ENCODE data around the gene ENPP6. TPM values are rescaled to one million over a fixed set of nuclear protein-coding genes. Genes with fewer than 3 reads are reported as not detected.

Gene ENPP6
- total RNA-seq, 2 experiments from 2014 or later, result not detected

- Histone ChIP-seq H4K20me1 (ENCODE audit: insufficient read depth, low read length) (no peaks in the 10 kb centered on the region), H3K79me2 (ENCODE audit: insufficient read depth, low read depth, low read length) (no peaks in the 10 kb centered on the region), H3K4me1 (ENCODE audit: insufficient read depth, low read length, poor library complexity, severe bottlenecking) (no peaks in the 10 kb centered on the region), H3K4me3 (ENCODE audit: low read depth, low read length, poor library complexity, severe bottlenecking) (no peak overlapping the region), H3K9me2 (ENCODE audit: insufficient read depth, low read length) (no peaks in the 10 kb centered on the region), H3K36me3 (ENCODE audit: insufficient read depth, low read length) (no peaks in the 10 kb centered on the region), H3K27ac (ENCODE audit: low read depth, low read length, poor library complexity, severe bottlenecking) (no peak overlapping the region), H3K9me3 (ENCODE audit: low read length) (no peaks in the 10 kb centered on the region), H3K4me2 (ENCODE audit: low read length) (no peak overlapping the region), H2AFZ (ENCODE audit: low read length) (no peak overlapping the region)
- DNase-seq (ENCODE audit: low spot score), result no peak
- TF ChIP-seq CTCF (conservative IDR thresholded peaks at IDR 0.05; ENCODE audit: low read length), result 0 out of 2 replicates have a peak, but pooled peaks have one; percentile 16
- TF ChIP-seq EZH2phosphoT487 (IDR thresholded peaks at IDR 0.05; ENCODE audit: borderline replicate concordance, low read depth, low read length), result no peak
- intact Hi-C loops (cut with micrococcal nuclease; ENCODE audit: unreplicated experiment), result no loop called here
- no TSS peak for BruUV-seq (replicated peaks)
- ChIA-PET CTCF (ENCODE audit: unreplicated experiment) (no interaction called here), POLR2A (no interaction called here)
Observed at GRCh38 chr4:184097241-184097605, 120.5 kb downstream of the ENPP6 start.

- ChIA-PET CTCF (ENCODE audit: unreplicated experiment) (no interaction called here), POLR2A (no interaction called here)
- no peak for TF ChIP-seq EZH2phosphoT487 (IDR thresholded peaks at IDR 0.05; ENCODE audit: borderline replicate concordance, low read depth, low read length)
- TF ChIP-seq CTCF (conservative IDR thresholded peaks at IDR 0.05; ENCODE audit: low read length), result no peak
- Histone ChIP-seq H3K4me1 (ENCODE audit: insufficient read depth, low read length, poor library complexity, severe bottlenecking) (no peaks in the 10 kb centered on the region), H3K4me2 (ENCODE audit: low read length) (no peak overlapping the region), H3K27ac (ENCODE audit: low read depth, low read length, poor library complexity, severe bottlenecking) (no peak overlapping the region), H3K9me3 (ENCODE audit: low read length) (no peaks in the 10 kb centered on the region), H3K36me3 (ENCODE audit: insufficient read depth, low read length) (no peaks in the 10 kb centered on the region), H3K4me3 (ENCODE audit: low read depth, low read length, poor library complexity, severe bottlenecking) (no peak overlapping the region), H2AFZ (ENCODE audit: low read length) (no peak overlapping the region), H4K20me1 (ENCODE audit: insufficient read depth, low read length) (no peaks in the 10 kb centered on the region), H3K9me2 (ENCODE audit: insufficient read depth, low read length) (no peaks in the 10 kb centered on the region), H3K79me2 (ENCODE audit: insufficient read depth, low read depth, low read length) (no peaks in the 10 kb centered on the region)
- no peak for DNase-seq (ENCODE audit: low spot score)
- intact Hi-C loops (cut with micrococcal nuclease; ENCODE audit: unreplicated experiment), result no loop called here
- BruUV-seq (replicated peaks), result no TSS peak
Observed at GRCh38 chr4:184096561-184097240, 121.0 kb downstream of the ENPP6 start.

- BruUV-seq (replicated peaks), result no TSS peak
- POLR2A ChIA-PET, result interaction anchor here (0.7 kb wide), 1 partner anchor 75 kb away, joined by 3 read pairs; no protein-coding TSS in a partner anchor
- Histone ChIP-seq H3K27ac (ENCODE audit: low read depth, low read length, poor library complexity, severe bottlenecking) (no peak overlapping the region), H3K4me1 (ENCODE audit: insufficient read depth, low read length, poor library complexity, severe bottlenecking) (no peaks in the 10 kb centered on the region), H2AFZ (ENCODE audit: low read length) (no peak overlapping the region), H4K20me1 (ENCODE audit: insufficient read depth, low read length) (no peaks in the 10 kb centered on the region), H3K9me3 (ENCODE audit: low read length) (no peaks in the 10 kb centered on the region), H3K79me2 (ENCODE audit: insufficient read depth, low read depth, low read length) (no peaks in the 10 kb centered on the region), H3K4me3 (ENCODE audit: low read depth, low read length, poor library complexity, severe bottlenecking) (no peak overlapping the region), H3K36me3 (ENCODE audit: insufficient read depth, low read length) (no peaks in the 10 kb centered on the region), H3K4me2 (ENCODE audit: low read length) (no peak overlapping the region), H3K9me2 (ENCODE audit: insufficient read depth, low read length) (no peaks in the 10 kb centered on the region)
- CTCF ChIA-PET (ENCODE audit: unreplicated experiment), result no interaction called here
- intact Hi-C loops (cut with micrococcal nuclease; ENCODE audit: unreplicated experiment), result no loop called here
- DNase-seq (ENCODE audit: low spot score), result no peak
- TF ChIP-seq CTCF (conservative IDR thresholded peaks at IDR 0.05; ENCODE audit: low read length), result no peak
- TF ChIP-seq EZH2phosphoT487 (IDR thresholded peaks at IDR 0.05; ENCODE audit: borderline replicate concordance, low read depth, low read length), result no peak
Observed at GRCh38 chr4:184094532-184095159, 123.0 kb downstream of the ENPP6 start.

Data from OCI-LY7 (cell line).